NCI-H2227 (cell line): ENCODE data around the gene KRT78.
"Not testable (repeated sequence)": the region's sequence is repeated elsewhere in the genome, so short reads cannot be mapped to it uniquely, and the experiment has no call there.

Experiments used
- DNase-seq: peaks from one replicate; lab custom pipeline; 2025; ENCODE audit not compliant: unreplicated experiment; lab: John Stamatoyannopoulos, UW

KRT78 gene

DNA sequence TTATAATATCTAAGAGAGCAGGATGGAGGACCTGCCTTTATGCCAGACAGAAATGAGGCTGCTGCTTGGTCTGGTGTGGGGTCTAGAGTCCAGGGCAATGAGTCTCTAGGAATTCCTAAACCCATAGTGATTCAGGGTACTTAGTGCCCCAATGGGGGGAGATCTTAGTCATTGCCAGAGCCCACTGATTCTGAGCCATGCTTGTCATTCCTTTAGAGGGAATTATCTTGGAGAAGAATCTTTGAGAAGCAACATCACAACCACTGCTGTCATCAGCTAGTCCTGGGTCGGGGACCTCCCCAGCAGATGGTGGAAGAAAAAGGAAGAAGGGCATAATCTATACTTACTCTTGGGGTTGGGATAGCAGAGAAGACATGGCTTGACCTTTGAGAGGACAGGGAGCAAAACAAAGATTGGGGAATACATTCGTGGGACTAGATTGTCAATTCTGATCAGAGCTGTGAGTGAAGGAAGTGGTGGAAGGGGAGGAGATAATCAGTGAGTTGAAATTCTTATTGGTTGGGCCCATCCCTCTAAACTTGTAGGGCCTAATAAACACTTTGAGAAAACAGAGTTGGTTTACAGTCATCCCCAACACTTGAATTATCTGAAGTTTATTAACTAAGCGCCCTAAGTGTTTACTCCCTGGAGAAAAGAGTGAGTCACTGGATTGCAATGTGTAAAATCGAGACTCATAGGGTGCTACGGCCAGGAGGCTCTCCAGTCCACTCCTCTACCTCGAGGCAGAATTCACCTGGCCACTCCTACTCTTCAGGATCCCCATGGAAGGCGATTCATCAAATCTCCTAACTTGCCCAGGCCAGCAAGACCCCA, 49.9 kb downstream of the KRT78 start:
- no peak for DNase-seq

DNA sequence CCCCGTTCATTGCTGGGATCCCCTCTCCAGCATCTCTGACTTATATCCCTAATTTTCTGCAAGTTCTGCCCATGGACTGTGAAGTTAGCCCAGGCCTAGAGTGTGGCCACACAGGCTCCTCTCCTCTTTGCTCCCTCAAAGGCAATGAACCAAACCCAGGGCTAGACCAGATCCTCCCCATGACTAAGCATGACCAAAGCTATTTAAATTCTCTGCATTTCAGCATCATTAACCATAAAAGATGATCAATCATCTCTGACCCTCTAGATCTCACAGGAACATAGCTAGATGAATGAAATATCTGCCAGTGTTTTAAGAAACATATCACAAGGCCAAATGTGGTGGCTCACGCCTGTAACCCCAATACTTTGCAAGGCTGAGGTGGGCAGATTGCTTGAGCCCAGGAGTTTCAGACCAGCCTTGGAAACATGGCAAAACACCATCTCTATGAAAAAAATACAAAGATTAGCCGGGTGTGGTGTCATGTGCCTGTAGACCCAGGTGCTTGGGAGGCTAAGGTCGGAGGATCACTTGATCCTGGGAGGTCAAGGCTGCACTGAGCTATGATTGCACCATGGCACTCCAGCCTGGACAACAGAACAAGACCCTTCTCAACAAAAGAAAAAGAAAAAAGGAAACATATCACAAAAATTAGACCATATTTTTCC, 50.7 kb downstream of the KRT78 start:
- DNase-seq: no peak

DNA sequence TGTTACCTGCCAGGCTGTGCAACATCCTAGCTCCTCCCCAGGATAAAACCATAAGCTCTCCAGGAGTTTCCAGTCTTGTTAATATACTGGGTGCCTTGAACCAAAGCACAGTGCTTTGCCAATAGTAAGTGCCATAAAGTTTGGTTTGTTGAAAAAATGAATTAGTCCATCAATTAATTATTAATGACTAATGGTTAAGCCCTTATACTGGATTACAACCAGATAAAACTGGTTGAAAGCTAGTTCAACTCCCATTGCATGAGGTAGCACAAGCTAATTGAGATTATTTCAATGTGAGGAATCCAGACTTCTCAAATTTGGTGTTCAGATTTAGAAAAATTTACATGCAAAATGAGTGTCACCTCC, 51.3 kb downstream of the KRT78 start:
- no peak for DNase-seq

DNA sequence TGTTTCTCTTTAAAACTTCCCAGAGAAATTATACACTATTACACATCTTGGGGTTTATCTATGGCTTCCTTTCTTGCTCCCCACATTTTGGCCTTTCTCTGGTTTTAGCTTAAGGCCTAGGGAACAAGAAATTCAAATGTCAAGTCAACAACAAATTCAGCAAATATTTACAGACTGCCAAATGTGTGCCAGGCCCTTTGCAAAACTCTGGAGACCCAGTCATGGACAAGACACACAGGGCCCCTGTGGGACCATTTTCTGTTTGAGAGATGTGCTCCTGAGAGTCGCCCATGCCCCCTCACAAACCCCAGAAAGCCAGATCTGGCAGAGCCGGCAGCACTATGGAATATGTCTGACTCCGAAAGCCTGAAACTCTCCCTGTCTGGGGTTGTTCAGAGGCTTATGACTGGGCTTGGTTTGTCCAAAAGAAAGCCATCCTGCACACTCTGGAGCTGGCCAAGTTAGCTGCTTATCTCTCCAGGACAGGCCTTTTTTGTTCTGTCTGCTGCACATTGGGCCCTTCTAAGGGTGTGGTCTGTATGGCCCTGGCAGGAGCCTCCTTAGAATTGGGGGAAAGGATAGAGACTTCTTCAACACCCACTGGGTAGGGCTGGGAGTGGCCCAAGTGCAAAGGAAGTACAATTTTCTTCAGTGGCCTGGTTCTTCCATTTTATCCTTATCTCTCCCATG, 51.8 kb downstream of the KRT78 start:
- DNase-seq: no peak

DNA sequence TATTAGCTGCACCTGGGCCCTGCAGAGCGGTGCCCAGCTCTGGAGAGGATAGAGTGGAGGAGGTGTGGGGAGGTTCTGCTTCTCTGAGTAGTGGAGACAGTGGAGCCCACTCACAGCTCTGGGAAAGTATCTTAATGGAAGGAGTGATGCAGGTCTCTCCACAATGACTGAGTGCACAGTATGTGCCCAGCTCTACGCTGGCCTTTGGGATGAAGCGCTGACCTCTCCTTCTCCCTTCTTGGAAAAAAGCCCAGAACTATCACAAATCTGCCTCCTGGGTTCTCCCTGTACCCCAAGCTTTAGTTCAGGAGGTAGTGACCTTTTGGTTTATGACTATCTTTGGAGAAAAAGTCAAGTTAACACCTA, 52.4 kb downstream of the KRT78 start:
- no peak for DNase-seq

DNA sequence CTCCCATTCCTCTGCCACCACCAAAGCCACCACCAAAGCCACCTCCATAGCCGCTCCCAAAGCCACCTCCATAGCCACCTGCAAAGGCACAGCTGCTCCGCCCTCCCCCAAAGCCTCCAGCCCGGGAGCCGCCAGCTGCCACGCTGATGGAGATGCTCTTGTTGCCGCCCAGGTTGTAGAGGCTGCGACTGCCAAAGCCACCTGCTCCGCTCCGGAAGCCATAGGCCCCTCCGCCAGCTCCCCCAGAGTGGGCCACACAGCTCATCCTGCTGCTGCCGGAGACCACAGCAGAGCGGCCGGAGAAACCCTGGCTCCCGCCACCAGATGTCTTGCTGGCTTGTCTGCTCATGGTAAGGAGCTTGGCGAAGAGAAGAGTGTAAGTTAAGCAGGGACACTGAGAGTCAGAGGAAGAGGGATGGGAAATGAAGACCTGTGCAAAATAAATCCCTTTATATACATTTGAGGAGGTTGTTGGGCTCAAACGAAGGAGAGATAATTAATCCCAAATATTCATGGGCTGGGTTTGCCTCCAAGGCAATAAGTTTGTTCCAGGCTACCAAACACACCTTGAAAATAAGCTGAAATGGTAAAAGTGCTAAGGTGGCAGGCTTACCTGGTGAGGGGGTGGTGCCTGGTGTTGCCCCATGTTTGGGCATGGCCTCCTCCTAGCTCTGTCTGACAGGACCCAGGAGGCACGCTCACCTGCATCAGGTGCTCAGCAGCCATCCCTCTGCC, 52.9 kb downstream of the KRT78 start, which contains the start of gene KRT3:
Gene KRT3, minus strand, starts transcription at position 424 of the 735 bp plus-strand sequence. Its CDS starts 75 bp downstream, at position 349.
- no peak for DNase-seq

DNA sequence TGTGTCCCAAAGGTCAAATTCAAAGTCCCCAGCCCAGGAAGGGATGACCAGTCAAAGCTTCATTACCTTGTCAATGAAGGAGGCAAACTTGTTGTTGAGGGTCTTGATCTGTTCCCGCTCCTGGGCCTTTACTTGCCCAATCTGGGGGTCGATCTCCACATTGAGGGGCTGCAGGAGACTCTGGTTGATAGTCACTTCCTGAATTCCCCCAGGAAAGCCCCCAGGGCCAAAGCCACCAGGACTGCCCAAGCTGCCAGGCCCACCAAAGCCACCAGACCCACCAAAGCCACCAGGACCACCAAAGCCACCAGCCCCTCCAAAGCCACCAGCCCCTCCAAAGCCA, 53.5 kb downstream of the KRT78 start:
- DNase-seq: not testable (repeated sequence)

DNA sequence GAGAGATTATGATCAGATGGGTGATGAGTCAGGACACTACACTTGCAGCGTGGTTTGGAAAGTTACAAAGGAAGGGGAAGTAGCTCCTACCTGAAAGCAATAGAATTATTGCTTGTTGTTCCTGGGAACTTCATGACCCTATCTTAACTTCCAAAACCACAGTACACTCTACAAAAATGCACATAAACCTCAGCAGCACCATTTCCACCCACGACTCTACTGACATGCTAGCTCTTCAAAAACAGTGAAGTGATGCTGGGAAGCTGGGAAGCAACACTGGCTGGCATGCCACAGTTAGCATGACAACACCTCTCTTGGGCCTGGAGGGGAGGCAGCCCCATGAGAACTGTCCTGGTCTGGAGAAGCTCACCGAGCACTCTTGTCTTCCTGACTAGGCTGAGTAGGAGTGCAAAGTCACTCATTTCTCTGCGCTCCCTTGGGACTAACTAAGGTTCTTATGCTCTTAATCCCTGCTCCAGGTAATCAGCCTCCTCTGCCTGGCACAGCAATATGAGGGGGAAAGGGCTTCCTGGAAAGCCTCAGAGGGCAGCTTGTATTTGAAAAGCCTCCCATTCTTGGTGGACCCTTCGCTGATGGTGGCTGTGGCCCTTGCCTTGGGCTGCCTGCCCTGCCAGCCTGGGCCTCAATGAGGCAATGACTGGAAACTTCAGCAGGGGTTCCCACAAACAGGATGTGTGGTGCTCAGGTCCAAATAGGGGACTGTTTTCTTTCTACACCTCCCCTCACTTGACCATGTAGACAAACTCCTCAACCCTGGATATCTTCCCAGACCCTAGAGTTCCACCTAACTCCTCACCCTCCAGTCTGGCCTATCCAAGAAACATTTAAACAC, 54.1 kb downstream of the KRT78 start:
- DNase-seq: no peak

DNA sequence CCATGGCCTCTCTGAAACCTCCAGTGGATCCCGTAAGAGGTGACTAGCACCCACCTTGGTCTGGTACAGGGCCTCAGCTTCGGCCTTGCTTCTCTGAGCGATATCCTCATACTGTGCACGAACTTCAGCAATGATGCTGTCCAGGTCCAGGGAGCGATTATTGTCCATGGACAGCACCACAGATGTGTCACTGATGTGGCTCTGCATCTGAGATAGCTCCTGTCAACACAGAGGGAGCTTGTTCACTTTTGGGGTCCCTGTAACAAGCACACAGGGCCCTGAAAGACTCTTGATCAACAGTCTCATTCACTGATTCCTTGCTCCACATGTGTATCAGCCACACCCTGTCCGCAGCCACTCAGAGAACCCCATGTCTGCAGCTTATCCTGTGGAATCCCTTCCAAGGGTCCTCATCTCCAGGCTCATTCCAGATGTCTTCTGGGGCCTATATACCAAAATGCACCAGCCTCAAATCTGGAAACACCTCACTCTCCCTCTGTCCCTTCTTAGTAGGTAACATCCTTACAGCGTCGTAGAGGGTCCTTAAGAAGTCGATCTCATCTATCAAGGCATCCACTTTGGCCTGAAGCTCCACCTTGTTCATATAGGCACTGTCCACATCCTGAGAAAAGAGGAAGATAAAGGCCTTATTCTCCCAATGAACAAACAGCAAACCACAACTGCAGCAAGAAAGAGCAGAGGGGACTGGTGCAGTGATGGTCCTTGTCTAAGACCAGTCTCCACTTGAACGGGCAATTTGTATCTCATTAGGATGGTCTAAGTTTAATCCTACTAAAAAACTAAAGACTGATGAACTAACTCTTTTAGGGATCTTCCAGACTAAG, 56.4 kb downstream of the KRT78 start:
- no peak for DNase-seq

DNA sequence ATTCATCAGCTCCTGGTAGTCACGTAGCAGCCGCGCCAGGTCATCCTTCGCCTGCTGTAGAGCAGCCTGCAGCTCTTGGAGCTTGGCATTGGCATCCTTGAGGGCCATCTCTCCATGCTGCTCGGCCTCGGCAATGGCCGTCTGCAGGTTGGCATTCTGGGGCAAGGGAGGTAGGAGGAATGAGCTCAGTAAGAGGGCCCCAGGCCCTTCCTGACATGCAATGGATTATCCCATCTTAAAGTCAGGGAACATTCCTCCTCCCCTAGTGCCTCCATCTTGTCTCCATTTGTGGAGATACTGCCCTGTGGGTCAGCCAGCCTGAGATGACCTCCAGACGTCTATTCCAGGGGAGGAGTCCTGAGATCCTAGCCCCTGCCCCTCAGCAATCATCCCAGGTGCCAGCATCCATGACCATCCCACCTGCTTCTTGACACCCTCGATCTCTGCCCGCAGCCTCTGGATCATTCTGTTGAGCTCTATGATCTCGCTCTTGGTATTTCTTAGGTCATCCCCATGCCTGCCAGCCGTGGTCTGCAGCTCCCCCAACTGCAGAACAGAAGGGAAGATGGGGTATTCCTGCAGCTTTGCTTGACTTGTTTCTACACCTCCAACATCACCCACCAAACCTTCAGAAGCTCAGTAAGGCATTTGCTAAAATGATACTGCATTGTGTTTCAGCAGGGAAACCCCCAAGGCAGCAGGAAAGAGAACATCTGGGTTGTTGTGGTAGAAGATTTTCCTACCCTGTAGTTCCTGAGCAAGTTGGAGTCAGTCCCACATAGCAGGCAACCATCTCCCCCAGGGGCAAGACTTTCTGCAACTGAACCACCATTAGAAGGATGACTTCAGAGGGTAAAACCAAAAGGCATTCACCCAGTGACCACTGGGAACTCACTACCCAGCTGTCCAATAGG, 57.3 kb downstream of the KRT78 start:
- no peak for DNase-seq

DNA sequence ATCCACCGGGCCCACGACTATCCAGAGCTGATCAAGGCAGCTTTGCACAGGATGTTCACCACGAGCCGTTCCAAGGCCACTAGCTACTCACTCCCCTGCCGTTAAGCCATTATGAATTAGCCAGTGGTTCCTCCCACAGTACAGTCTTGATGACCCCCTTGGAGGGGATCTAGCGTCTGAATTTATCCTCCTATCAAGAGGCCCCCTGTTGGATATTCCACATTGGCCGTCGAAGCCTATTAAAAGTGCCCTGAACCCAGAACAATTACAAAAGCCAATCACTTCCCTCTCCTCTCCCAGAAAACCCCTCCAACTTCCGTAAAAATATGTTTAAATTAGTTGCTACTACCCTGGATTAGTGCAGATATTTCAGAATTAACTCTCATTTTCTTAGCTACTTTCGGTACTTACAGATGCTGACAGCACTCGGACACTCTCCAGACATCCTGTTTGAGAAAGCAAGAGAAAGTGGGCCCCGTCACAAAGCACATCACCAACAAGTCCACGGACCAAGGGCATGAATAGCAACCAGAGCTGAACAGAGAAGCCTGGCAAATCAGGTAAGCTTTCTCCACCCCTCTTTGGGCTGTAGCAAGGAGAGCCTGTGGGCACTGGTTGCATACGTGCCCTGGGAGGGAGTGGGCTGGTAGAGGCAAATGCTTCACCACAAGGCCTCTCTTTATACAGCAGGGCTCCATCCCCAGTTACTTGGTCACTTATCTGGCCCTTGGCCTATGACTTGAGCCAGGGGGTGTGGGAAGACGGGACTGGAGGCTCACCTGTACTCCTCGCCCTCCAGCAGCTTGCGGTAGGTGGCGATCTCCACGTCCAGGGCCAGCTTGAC, 58.1 kb downstream of the KRT78 start:
- DNase-seq: no peak

DNA sequence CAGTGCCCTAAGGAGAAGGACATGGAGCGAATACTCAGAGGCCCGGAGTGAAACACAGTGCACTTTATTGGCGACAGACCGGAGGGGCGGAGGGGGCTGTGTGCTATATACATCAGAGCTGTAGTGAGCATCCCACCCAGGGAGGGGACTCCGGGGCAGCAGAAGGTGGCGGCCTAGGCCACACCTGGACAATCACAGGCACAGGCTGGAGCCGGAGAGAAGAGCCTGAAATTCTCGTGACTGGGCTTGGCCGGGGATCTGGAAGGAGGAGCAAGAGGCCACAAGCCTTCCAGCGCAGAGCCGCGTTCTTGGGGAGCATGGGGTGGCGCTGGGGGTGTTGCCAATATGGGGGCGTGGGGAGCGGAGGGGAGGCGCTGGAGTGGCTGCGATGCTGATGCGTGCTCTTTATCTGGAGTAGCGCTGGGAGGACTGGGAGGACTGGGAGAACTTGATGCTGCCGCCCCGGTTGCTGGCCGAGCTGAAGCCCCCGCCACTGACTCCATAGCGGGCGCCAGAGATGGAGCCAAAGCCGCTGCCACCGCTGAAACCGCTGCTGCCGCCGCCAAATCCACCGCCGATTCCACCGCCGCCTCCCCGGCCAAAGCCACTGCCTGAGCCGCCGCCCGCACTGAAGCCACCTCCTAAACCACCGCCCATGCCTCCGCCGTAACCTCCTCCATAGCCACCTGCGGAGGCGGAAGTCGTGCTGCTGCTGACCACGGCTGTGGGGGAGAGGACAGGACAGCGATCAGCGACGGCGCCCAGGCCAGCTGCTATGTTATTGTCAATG, 59.0 kb downstream of the KRT78 start:
- DNase-seq: no peak

DNA sequence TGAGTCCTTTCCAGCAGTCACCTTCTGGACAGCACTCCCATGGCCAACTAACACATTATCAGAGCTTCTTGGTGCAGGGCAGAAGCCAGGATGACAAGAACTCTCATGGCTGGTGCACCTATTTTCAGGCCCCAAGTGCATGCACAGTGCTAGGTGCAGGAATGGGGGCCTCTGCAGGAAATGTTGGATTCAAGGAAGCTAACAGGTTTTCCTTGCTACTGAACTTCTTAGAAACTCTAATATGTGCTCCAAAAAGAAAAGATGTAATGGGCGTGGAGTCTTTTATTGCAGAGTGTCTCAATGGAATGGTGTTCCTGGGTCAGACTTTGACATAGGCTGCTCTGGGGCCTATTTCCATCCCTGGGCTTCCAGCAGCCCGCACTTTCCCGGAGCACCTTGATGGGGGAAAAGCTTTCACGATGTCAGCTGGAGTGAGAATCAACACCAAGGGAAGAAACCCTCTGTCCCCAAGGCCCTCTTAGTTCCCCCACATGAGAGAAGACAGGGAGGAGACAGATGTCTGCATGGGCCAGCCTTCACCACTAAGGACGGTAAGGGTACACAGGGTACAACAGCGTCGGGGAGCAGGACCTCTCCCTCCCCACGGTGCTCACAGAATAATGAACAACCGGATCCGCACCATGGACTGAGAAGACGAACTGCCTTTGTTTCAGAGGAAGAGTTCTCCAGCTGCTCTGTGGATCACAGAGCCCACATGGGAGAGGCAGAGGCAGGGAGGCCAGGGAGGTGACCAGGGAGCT, 59.7 kb downstream of the KRT78 start:
- DNase-seq: no peak

DNA sequence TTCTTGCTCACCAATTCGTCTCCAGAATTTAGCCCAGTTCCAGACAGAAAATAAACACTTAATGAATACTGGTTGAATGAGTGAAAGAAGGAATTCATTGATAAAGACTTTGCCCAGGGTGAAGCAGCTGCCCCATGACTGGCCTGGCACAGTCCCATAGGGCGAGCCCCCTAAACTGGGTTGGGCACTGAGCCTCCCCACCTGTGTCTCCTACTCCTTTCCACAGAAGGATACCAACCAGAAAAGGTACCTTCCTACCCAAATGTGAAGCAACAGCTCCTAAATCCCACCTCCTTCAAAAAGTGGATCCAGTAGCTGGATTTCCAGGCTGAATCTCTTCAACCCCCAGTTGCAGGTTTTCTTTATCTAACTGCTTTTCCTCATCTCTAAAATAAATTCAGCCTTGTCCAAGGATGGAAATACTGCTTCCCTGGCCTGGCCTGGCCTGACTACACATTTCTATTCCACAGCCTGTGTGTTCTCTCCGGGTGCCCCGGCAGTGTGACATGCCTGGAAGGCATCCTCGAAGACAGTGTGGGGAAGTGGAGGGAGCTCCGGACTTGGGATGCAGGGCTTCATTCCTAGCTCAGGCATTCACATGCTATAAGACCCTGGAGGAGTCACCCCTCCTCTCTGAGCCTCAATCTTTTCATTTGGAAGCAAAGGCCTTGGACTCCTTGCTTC, 60.5 kb downstream of the KRT78 start:
- no peak for DNase-seq
